H1 (cell line): ENCODE data around the gene MBNL1. TPM values are rescaled to one million over a fixed set of nuclear protein-coding genes. Genes with fewer than 3 reads are reported as not detected.
A peak's percentile ranks its signal among the peaks of the same experiment; 100 is the strongest.

Experiments used
- EP300 ChIP-seq, 2 experiments: IDR thresholded peaks; 1 replicate in 1 of 2; 2 replicates in 1 of 2; pipeline ENCODE4 v1.6.1; 2011 to 2012; ENCODE audit warnings: low read depth in 2 of 2, low read length in 2 of 2, mild to moderate bottlenecking in 2 of 2, borderline replicate concordance in 1 of 2, inconsistent platforms in 1 of 2, moderate library complexity in 1 of 2
- KDM1A ChIP-seq: fragments of 200-600, 300-600 bp; sonication (generic); IDR thresholded peaks from 2 replicates; pipeline ENCODE4 v1.7.1; 2016; ENCODE audit warnings: mild to moderate bottlenecking, low read length, borderline replicate concordance
- POLR2AphosphoS5 ChIP-seq: IDR thresholded peaks from 2 replicates; pipeline ENCODE4 v1.6.1; 2011; ENCODE audit warnings: low read depth, low read length
- RAD21 ChIP-seq, 2 experiments: IDR thresholded peaks in 1 of 2; conservative IDR thresholded peaks in 1 of 2; 2 replicates each; pipeline ENCODE4 v1.6.1; 2011; ENCODE audit warnings: low read depth in 2 of 2, low read length in 2 of 2, improper control_type of control experiment in 1 of 2, inconsistent platforms in 1 of 2, mild to moderate bottlenecking in 1 of 2, moderate library complexity in 1 of 2
- RXRA ChIP-seq: IDR thresholded peaks from 2 replicates; pipeline ENCODE4 v1.6.1; 2011; ENCODE audit warnings: low read depth, mild to moderate bottlenecking, low read length, moderate library complexity; ENCODE audit not compliant: insufficient read depth
- polyA plus RNA-seq, 7 experiments: library from polyadenylated mRNA; depleted of rRNA in 3 of 7; stranded (reverse) in 5 of 7; unstranded in 2 of 7; fragments of >200 nt in 5 of 7; fragments of 200-250 nt in 2 of 7; gene quantifications; 1 replicate in 5 of 7; 2 replicates in 1 of 7; 4 replicates in 1 of 7; pipeline versions ENCODE4 v1.2.1 to v1.2.3, GENCODE V29; 2011 to 2013; ENCODE audit warnings: missing spikeins in 2 of 7, mixed read lengths in 2 of 7
- total RNA-seq: library from RNA; stranded (reverse); fragmentation: NEBNext Ultra II Directional; extraction: Animal tissue kit (Norgen Biotek cat#: 25700); gene quantifications from 2 replicates; pipeline ENCODE4 v1.2.1, GENCODE V29; 2021
- TF ChIP-seq, protein P1 (sequence below): fragments of 300-600 bp; sonication (generic); IDR thresholded peaks from 2 replicates; pipeline ENCODE4 v1.7.1; 2012; ENCODE audit warnings: low read length, moderate library complexity, mild to moderate bottlenecking, inconsistent platforms; ENCODE audit not compliant: insufficient replicate concordance
- TF ChIP-seq, protein P2 (sequence below): IDR thresholded peaks from 2 replicates; pipeline ENCODE4 v1.6.1; 2012; ENCODE audit warnings: inconsistent platforms

MBNL1 gene
- total and polyA plus RNA-seq, 2 of the 8 experiments (the other 6 are each of a cell fraction or from before 2014, with no cell fraction given): 5.0 to 16.4 TPM

GRCh38 chr3:152268555-152269055 lies at the start of gene MBNL1 (continued):
- TF ChIP-seq, protein P1, sequence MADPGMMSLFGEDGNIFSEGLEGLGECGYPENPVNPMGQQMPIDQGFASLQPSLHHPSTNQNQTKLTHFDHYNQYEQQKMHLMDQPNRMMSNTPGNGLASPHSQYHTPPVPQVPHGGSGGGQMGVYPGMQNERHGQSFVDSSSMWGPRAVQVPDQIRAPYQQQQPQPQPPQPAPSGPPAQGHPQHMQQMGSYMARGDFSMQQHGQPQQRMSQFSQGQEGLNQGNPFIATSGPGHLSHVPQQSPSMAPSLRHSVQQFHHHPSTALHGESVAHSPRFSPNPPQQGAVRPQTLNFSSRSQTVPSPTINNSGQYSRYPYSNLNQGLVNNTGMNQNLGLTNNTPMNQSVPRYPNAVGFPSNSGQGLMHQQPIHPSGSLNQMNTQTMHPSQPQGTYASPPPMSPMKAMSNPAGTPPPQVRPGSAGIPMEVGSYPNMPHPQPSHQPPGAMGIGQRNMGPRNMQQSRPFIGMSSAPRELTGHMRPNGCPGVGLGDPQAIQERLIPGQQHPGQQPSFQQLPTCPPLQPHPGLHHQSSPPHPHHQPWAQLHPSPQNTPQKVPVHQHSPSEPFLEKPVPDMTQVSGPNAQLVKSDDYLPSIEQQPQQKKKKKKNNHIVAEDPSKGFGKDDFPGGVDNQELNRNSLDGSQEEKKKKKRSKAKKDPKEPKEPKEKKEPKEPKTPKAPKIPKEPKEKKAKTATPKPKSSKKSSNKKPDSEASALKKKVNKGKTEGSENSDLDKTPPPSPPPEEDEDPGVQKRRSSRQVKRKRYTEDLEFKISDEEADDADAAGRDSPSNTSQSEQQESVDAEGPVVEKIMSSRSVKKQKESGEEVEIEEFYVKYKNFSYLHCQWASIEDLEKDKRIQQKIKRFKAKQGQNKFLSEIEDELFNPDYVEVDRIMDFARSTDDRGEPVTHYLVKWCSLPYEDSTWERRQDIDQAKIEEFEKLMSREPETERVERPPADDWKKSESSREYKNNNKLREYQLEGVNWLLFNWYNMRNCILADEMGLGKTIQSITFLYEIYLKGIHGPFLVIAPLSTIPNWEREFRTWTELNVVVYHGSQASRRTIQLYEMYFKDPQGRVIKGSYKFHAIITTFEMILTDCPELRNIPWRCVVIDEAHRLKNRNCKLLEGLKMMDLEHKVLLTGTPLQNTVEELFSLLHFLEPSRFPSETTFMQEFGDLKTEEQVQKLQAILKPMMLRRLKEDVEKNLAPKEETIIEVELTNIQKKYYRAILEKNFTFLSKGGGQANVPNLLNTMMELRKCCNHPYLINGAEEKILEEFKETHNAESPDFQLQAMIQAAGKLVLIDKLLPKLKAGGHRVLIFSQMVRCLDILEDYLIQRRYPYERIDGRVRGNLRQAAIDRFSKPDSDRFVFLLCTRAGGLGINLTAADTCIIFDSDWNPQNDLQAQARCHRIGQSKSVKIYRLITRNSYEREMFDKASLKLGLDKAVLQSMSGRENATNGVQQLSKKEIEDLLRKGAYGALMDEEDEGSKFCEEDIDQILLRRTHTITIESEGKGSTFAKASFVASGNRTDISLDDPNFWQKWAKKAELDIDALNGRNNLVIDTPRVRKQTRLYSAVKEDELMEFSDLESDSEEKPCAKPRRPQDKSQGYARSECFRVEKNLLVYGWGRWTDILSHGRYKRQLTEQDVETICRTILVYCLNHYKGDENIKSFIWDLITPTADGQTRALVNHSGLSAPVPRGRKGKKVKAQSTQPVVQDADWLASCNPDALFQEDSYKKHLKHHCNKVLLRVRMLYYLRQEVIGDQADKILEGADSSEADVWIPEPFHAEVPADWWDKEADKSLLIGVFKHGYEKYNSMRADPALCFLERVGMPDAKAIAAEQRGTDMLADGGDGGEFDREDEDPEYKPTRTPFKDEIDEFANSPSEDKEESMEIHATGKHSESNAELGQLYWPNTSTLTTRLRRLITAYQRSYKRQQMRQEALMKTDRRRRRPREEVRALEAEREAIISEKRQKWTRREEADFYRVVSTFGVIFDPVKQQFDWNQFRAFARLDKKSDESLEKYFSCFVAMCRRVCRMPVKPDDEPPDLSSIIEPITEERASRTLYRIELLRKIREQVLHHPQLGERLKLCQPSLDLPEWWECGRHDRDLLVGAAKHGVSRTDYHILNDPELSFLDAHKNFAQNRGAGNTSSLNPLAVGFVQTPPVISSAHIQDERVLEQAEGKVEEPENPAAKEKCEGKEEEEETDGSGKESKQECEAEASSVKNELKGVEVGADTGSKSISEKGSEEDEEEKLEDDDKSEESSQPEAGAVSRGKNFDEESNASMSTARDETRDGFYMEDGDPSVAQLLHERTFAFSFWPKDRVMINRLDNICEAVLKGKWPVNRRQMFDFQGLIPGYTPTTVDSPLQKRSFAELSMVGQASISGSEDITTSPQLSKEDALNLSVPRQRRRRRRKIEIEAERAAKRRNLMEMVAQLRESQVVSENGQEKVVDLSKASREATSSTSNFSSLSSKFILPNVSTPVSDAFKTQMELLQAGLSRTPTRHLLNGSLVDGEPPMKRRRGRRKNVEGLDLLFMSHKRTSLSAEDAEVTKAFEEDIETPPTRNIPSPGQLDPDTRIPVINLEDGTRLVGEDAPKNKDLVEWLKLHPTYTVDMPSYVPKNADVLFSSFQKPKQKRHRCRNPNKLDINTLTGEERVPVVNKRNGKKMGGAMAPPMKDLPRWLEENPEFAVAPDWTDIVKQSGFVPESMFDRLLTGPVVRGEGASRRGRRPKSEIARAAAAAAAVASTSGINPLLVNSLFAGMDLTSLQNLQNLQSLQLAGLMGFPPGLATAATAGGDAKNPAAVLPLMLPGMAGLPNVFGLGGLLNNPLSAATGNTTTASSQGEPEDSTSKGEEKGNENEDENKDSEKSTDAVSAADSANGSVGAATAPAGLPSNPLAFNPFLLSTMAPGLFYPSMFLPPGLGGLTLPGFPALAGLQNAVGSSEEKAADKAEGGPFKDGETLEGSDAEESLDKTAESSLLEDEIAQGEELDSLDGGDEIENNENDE: no peak
- TF ChIP-seq KDM1A: no peak
- TF ChIP-seq EP300 (IDR thresholded peaks at IDR 0.05; ENCODE audit: borderline replicate concordance in 1 of 2, low read depth in 2 of 2, low read length in 2 of 2): 0 out of 3 replicates have a peak, but pooled peaks of 1 of the 2 experiments have one; percentile 24
- 0 out of 2 replicates have a peak, but pooled peaks have one; percentile 9 for TF ChIP-seq RXRA
- TF ChIP-seq POLR2AphosphoS5: peak; percentile 80
- no peak; a peak in 1 of 4 replicates for TF ChIP-seq RAD21 (IDR thresholded peaks at IDR 0.05 in 1 of 2, conservative IDR thresholded peaks at IDR 0.05 in 1 of 2; ENCODE audit: low read depth in 2 of 2, low read length in 2 of 2)
- TF ChIP-seq, protein P2, sequence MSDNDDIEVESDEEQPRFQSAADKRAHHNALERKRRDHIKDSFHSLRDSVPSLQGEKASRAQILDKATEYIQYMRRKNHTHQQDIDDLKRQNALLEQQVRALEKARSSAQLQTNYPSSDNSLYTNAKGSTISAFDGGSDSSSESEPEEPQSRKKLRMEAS: peak; percentile 87
- TF ChIP-seq, all 59 proteins: peak for 9
